Measurements from ENCODE around the gene TMEM179. TPM values are rescaled to one million over a fixed set of nuclear protein-coding genes. Genes with fewer than 3 reads are reported as not detected.

The TMEM179 gene
- total RNA-seq, 1 experiment from 2014 or later = not detected

DNA sequence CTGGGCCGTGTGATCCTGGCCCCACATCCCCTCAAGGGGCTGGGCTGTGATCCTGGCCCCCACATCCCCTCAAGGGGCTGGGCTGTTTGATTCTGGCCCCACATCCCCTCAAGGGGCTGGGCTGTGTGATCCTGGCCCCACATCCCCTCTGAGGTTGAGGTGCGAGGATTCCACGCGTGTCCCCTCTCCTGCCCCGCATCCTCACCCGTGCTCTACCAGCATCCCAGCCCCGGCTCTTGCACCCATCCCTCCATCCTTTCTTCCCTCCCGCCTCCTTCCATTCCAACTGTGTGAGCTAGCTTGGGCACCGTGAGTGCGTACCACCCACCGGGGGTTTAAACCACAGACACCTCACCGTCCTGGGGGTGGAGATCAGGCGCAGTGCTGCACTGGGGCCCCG lies 31.1 kb upstream of the TMEM179 start:
- ChIA-PET CTCF (no interaction called here), POLR2A (no interaction called here)
- TF ChIP-seq, protein P1, sequence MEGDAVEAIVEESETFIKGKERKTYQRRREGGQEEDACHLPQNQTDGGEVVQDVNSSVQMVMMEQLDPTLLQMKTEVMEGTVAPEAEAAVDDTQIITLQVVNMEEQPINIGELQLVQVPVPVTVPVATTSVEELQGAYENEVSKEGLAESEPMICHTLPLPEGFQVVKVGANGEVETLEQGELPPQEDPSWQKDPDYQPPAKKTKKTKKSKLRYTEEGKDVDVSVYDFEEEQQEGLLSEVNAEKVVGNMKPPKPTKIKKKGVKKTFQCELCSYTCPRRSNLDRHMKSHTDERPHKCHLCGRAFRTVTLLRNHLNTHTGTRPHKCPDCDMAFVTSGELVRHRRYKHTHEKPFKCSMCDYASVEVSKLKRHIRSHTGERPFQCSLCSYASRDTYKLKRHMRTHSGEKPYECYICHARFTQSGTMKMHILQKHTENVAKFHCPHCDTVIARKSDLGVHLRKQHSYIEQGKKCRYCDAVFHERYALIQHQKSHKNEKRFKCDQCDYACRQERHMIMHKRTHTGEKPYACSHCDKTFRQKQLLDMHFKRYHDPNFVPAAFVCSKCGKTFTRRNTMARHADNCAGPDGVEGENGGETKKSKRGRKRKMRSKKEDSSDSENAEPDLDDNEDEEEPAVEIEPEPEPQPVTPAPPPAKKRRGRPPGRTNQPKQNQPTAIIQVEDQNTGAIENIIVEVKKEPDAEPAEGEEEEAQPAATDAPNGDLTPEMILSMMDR (IDR thresholded peaks at IDR 0.05; ENCODE audit: insufficient read depth in 1 of 2, low read depth in 1 of 2, low read length in 1 of 2, severe bottlenecking in 1 of 2, unreplicated experiment in 1 of 2) = no peak
- Histone ChIP-seq H3K4me1 (peaks cover 7% of the 10 kb centered on the region), H3K36me3 (ENCODE audit: control insufficient read depth, insufficient read depth, low read length) (no peaks in the 10 kb centered on the region), H3K27me3 (replicated peaks; ENCODE audit: control insufficient read depth, insufficient read depth, low read length) (peaks cover 2% of the 10 kb centered on the region; the same call in 1 of the 2 replicates), H3K9me3 (no peaks in the 10 kb centered on the region), H3K4me3 (ENCODE audit: low read depth, low read length) (no peak overlapping the region)
- intact Hi-C loops (cut with micrococcal nuclease; ENCODE audit: unreplicated experiment) = no loop called here
- no peak for DNase-seq
- no peaks in the 10 kb centered on the region for H3K9me3 Mint-ChIP-seq (ENCODE audit: unreplicated experiment)
- H3K27ac Mint-ChIP-seq (ENCODE audit: unreplicated experiment) = no peak overlapping the region
- H3K4me1 Mint-ChIP-seq (ENCODE audit: low read depth, unreplicated experiment) = peaks cover 14% of the 10 kb centered on the region
- H3K36me3 Mint-ChIP-seq (ENCODE audit: insufficient read depth, unreplicated experiment) = no peaks in the 10 kb centered on the region
- no peak overlapping the region for H3K4me3 Mint-ChIP-seq (ENCODE audit: unreplicated experiment)
- BruUV-seq (replicated peaks) = no TSS peak
- H3K27me3 Mint-ChIP-seq (ENCODE audit: insufficient read depth, unreplicated experiment) = peaks cover 18% of the 10 kb centered on the region

GRCh38 chr14:104634886-104635570 lies 30.5 kb upstream of the TMEM179 start:
- Mint-ChIP-seq H3K27me3 (ENCODE audit: insufficient read depth, unreplicated experiment) (peaks cover 23% of the 10 kb centered on the region), H3K36me3 (ENCODE audit: insufficient read depth, unreplicated experiment) (no peaks in the 10 kb centered on the region), H3K9me3 (ENCODE audit: unreplicated experiment) (no peaks in the 10 kb centered on the region), H3K4me1 (ENCODE audit: low read depth, unreplicated experiment) (peaks cover 14% of the 10 kb centered on the region), H3K4me3 (ENCODE audit: unreplicated experiment) (no peak overlapping the region), H3K27ac (ENCODE audit: unreplicated experiment) (no peak overlapping the region)
- H3K4me1 ChIP-seq = peaks cover 4% of the 10 kb centered on the region; the same call in 1 of the 2 replicates
- DNase-seq = no peak
- no TSS peak for BruUV-seq (replicated peaks)
- no peak overlapping the region for H3K4me3 ChIP-seq (ENCODE audit: low read depth, low read length)
- CTCF ChIA-PET = interaction anchor here (0.6 kb wide), 1 partner anchor 123 kb away, joined by 4 read pairs; no protein-coding TSS in a partner anchor
- peaks cover 2% of the 10 kb centered on the region; the same call in 1 of the 2 replicates for H3K27me3 ChIP-seq (replicated peaks; ENCODE audit: control insufficient read depth, insufficient read depth, low read length)
- TF ChIP-seq, protein P1 (IDR thresholded peaks at IDR 0.05; ENCODE audit: insufficient read depth in 1 of 2, low read depth in 1 of 2, low read length in 1 of 2, severe bottlenecking in 1 of 2, unreplicated experiment in 1 of 2) = no peak
- POLR2A ChIA-PET = no interaction called here
- no peaks in the 10 kb centered on the region for H3K9me3 ChIP-seq
- H3K36me3 ChIP-seq (ENCODE audit: control insufficient read depth, insufficient read depth, low read length) = no peaks in the 10 kb centered on the region
- intact Hi-C loops (cut with micrococcal nuclease; ENCODE audit: unreplicated experiment) = no loop called here

DNA sequence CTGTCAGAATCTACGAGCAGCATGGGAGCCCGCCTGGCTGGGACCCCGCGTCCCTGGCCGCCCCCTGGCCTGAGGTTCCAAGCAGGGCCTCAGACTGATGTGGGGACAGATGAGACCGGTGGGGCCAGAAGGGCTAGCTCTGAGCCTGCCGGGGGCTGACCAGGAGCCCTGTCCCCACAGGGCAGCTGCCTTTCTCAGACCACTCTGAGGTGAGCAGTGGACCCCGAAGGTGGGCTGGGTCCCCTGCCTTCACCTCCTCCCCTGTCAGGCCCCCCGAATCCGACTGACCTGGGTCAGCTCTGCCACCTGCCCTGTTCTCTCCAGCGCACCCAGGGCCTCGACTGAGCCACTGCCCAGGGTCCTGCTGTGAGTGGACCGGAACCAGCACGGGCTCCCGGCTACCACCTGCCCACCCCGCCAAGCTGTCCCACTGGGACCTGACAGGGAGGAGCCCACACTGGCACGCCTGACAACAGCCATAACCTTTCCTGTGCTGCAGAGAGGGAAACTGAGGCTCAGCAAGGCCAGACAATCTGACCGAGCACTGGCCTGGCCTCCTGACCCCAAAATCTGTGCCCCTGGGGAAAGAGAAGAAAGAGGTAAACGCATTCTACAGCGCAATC lies 29.7 kb upstream of the TMEM179 start:
- Mint-ChIP-seq H3K36me3 (ENCODE audit: insufficient read depth, unreplicated experiment) (no peaks in the 10 kb centered on the region), H3K4me3 (ENCODE audit: unreplicated experiment) (no peak overlapping the region), H3K27me3 (ENCODE audit: insufficient read depth, unreplicated experiment) (peaks cover 27% of the 10 kb centered on the region), H3K9me3 (ENCODE audit: unreplicated experiment) (no peaks in the 10 kb centered on the region), H3K27ac (ENCODE audit: unreplicated experiment) (no peak overlapping the region), H3K4me1 (ENCODE audit: low read depth, unreplicated experiment) (peaks cover 14% of the 10 kb centered on the region)
- peaks cover 2% of the 10 kb centered on the region; the same call in 1 of the 2 replicates for H3K27me3 ChIP-seq (replicated peaks; ENCODE audit: control insufficient read depth, insufficient read depth, low read length)
- H3K36me3 ChIP-seq (ENCODE audit: control insufficient read depth, insufficient read depth, low read length) = no peaks in the 10 kb centered on the region
- no peak overlapping the region for H3K4me3 ChIP-seq (ENCODE audit: low read depth, low read length)
- TF ChIP-seq, protein P1 (IDR thresholded peaks at IDR 0.05; ENCODE audit: insufficient read depth in 1 of 2, low read depth in 1 of 2, low read length in 1 of 2, severe bottlenecking in 1 of 2, unreplicated experiment in 1 of 2) = no peak
- intact Hi-C loops (cut with micrococcal nuclease; ENCODE audit: unreplicated experiment) = no loop called here
- no TSS peak for BruUV-seq (replicated peaks)
- ChIA-PET POLR2A (no interaction called here), CTCF (no interaction called here)
- peaks cover 4% of the 10 kb centered on the region; the same call in 1 of the 2 replicates for H3K4me1 ChIP-seq
- no peaks in the 10 kb centered on the region for H3K9me3 ChIP-seq
- no peak for DNase-seq

All from Caco-2 (cell line).